GM23338 (cell line): ENCODE data around the gene RPL3. TPM values are rescaled to one million over a fixed set of nuclear protein-coding genes. Genes with fewer than 3 reads are reported as not detected.
"Not testable (repeated sequence)": the region's sequence is repeated elsewhere in the genome, so short reads cannot be mapped to it uniquely, and the experiment has no call there.

Experiments used
- ATAC-seq: fragments of 200-7000 bp; cut with Tn5 transposase; 3 replicates; pipeline ENCODE4 v1.9.1; 2020
- DNase-seq: peaks from one replicate; pipeline ENCODE4 v3.0.0-alpha.2; 2015; ENCODE audit warnings: low spot score
- H2AFZ ChIP-seq: fragments of 200-600 bp; sonication (generic); 2 replicates; pipeline ENCODE4 v1.8.0; 2016; ENCODE audit warnings: antibody characterized with exemption, mild to moderate bottlenecking, moderate library complexity
- H3F3A ChIP-seq: fragments of 200-600 bp; sonication (generic); replicated peaks from 2 replicates; pipeline ENCODE4 v1.8.0; 2017; ENCODE audit warnings: antibody characterized with exemption, mixed run types, low read depth
- H3K27ac ChIP-seq: fragments of 200-600 bp; sonication (generic); 2 replicates; pipeline ENCODE4 v1.6.1; 2016; ENCODE audit warnings: low read depth
- H3K27me3 ChIP-seq: fragments of 200-600 bp; sonication (generic); 2 replicates; pipeline ENCODE4 v1.8.0; 2016; ENCODE audit warnings: mild to moderate bottlenecking, mixed run types, moderate library complexity; ENCODE audit not compliant: insufficient read depth
- H3K36me3 ChIP-seq: fragments of 200-600 bp; sonication (generic); 2 replicates; pipeline ENCODE4 v1.8.0; 2016; ENCODE audit warnings: mild to moderate bottlenecking; ENCODE audit not compliant: insufficient read depth
- H3K4me1 ChIP-seq: fragments of 200-600 bp; sonication (generic); 2 replicates; pipeline ENCODE4 v1.8.0; 2016; ENCODE audit warnings: mild to moderate bottlenecking, moderate library complexity; ENCODE audit not compliant: insufficient read depth
- H3K4me2 ChIP-seq: fragments of 200-600 bp; sonication (generic); 2 replicates; pipeline ENCODE4 v1.7.1; 2017; ENCODE audit warnings: mixed run types
- H3K4me3 ChIP-seq: fragments of 200-600 bp; sonication (generic); 2 replicates; pipeline ENCODE4 v1.6.1; 2016; ENCODE audit warnings: mixed run types
- H3K79me2 ChIP-seq: fragments of 200-600 bp; sonication (generic); replicated peaks from 2 replicates; pipeline ENCODE4 v1.8.0; 2017; ENCODE audit warnings: mild to moderate bottlenecking; ENCODE audit not compliant: insufficient read depth
- H3K9me2 ChIP-seq: fragments of 200-600 bp; sonication (generic); 2 replicates; pipeline ENCODE4 v1.8.0; 2017; ENCODE audit not compliant: insufficient read depth
- H4K20me1 ChIP-seq: fragments of 200-600 bp; sonication (generic); replicated peaks from 2 replicates; pipeline ENCODE4 v1.8.0; 2017; ENCODE audit warnings: mild to moderate bottlenecking; ENCODE audit not compliant: insufficient read depth
- H3K27ac Mint-ChIP-seq: 2 replicates; pipeline ENCODE4 v1.8.0; 2020; ENCODE audit warnings: inconsistent platforms, mild to moderate bottlenecking, moderate library complexity, mixed read lengths
- H3K27me3 Mint-ChIP-seq: 3 replicates; pipeline ENCODE4 v1.8.0; 2022; ENCODE audit warnings: low read depth, mild to moderate bottlenecking, moderate library complexity, mixed read lengths, inconsistent platforms; ENCODE audit not compliant: insufficient read depth, poor library complexity
- H3K36me3 Mint-ChIP-seq: 3 replicates; pipeline ENCODE4 v1.8.0; 2021; ENCODE audit warnings: low read depth, mild to moderate bottlenecking, inconsistent platforms, moderate library complexity, mixed read lengths
- H3K4me1 Mint-ChIP-seq: 3 replicates; pipeline ENCODE4 v1.8.0; 2020; ENCODE audit warnings: mild to moderate bottlenecking, inconsistent platforms, mixed read lengths
- H3K4me3 Mint-ChIP-seq: 3 replicates; pipeline ENCODE4 v1.8.0; 2021; ENCODE audit warnings: moderate library complexity, mild to moderate bottlenecking, inconsistent platforms, mixed read lengths
- H3K9me3 Mint-ChIP-seq: 3 replicates; pipeline ENCODE4 v1.8.0; 2020; ENCODE audit warnings: moderate library complexity, mild to moderate bottlenecking, inconsistent platforms, mixed read lengths
- EZH2 ChIP-seq: fragments of 200-600 bp; sonication (generic); IDR thresholded peaks from one replicate; pipeline ENCODE4 v1.8.0; 2017; ENCODE audit warnings: antibody characterized with exemption, mild to moderate bottlenecking, low read depth; ENCODE audit not compliant: unreplicated experiment
- EZH2phosphoT487 ChIP-seq: fragments of 200-600 bp; sonication (generic); IDR thresholded peaks from one replicate; pipeline ENCODE4 v1.8.1; 2018; ENCODE audit warnings: antibody characterized with exemption; ENCODE audit not compliant: unreplicated experiment
- NANOG ChIP-seq: IDR thresholded peaks from 2 replicates; pipeline ENCODE4 v1.6.1; 2016; ENCODE audit warnings: antibody characterized with exemption, borderline replicate concordance
- POLR2AphosphoS5 ChIP-seq: IDR thresholded peaks from 2 replicates; pipeline ENCODE4 v1.6.1; 2016; ENCODE audit warnings: antibody characterized with exemption, low read depth
- ZNF114 ChIP-seq: fragments of 250-450 bp; sonication (Bioruptor Pico); IDR thresholded peaks from 2 replicates; pipeline ENCODE4 v1.5.0; 2020; ENCODE audit warnings: mild to moderate bottlenecking, moderate library complexity
- ZNF331 ChIP-seq: fragments of 250-450 bp; sonication (Bioruptor Pico); IDR thresholded peaks from 2 replicates; pipeline ENCODE4 v1.5.0; 2020; ENCODE audit warnings: low read depth, mild to moderate bottlenecking, moderate library complexity
- polyA plus RNA-seq: library from polyadenylated mRNA; unstranded; fragments of >200 nt; fragmentation: Nextera tagmentation; extraction: Ambion mirVana; gene quantifications from 2 replicates; pipeline ENCODE4 v1.2.1, GENCODE V29; 2016
- total RNA-seq: library from RNA; depleted of rRNA; stranded (reverse); fragments of >200 nt; shearing (Covaris generic); gene quantifications from 2 replicates; pipeline ENCODE4 v1.2.3, GENCODE V29; 2014
- TF ChIP-seq, protein P1 (sequence below): IDR thresholded peaks from 2 replicates; pipeline ENCODE4 v1.6.1; 2016; ENCODE audit warnings: antibody characterized with exemption
- TF ChIP-seq, protein P2 (sequence below), 2 experiments: fragments of 200-600 bp in 1 of 2; sonication (generic) in 1 of 2; conservative IDR thresholded peaks; 2 replicates each; pipeline versions ENCODE4 v1.5.1 to v1.6.1; 2016 to 2017; ENCODE audit warnings: antibody characterized with exemption in 2 of 2, low read depth in 2 of 2, mild to moderate bottlenecking in 2 of 2, moderate library complexity in 1 of 2
- TF ChIP-seq, protein P3 (sequence below): fragments of 250-450 bp; sonication (Bioruptor Pico); IDR thresholded peaks from 2 replicates; pipeline ENCODE4 v1.5.0; 2020; ENCODE audit warnings: mild to moderate bottlenecking, moderate library complexity

Gene RPL3
- total and polyA plus RNA-seq, 2 experiments from 2014 or later, result 1,983 to 3,244 TPM

DNA sequence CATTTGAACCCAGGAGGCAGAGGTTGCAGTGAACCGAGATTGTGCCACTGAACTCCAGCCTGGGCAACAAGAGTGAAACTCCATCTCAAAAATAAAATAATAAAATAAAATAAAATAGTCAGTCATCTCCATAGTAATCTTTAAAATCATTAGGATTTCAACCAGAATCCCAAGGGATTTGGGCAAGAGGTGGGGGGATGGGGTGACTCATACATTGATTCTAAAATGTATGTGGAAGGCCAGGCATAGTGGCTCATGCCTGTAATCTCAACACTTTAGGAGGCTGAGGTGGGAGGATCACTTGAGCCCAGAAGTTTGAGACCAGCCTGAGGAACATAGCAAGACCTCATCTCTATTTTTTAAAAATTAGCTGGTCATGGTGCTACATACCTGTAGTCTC lies 11.1 kb upstream of the RPL3 start:
- not testable (repeated sequence) for DNase-seq, H3K36me3 Mint-ChIP-seq, H3K4me2 ChIP-seq, H3K9me2 ChIP-seq, H3F3A ChIP-seq, H3K4me3 Mint-ChIP-seq, H2AFZ ChIP-seq, H3K27ac ChIP-seq, H3K4me1 Mint-ChIP-seq, H3K9me3 Mint-ChIP-seq, H4K20me1 ChIP-seq, H3K27me3 ChIP-seq, H3K79me2 ChIP-seq, H3K27me3 Mint-ChIP-seq, H3K4me1 ChIP-seq, ATAC-seq, H3K4me3 ChIP-seq, H3K27ac Mint-ChIP-seq, H3K36me3 ChIP-seq

DNA sequence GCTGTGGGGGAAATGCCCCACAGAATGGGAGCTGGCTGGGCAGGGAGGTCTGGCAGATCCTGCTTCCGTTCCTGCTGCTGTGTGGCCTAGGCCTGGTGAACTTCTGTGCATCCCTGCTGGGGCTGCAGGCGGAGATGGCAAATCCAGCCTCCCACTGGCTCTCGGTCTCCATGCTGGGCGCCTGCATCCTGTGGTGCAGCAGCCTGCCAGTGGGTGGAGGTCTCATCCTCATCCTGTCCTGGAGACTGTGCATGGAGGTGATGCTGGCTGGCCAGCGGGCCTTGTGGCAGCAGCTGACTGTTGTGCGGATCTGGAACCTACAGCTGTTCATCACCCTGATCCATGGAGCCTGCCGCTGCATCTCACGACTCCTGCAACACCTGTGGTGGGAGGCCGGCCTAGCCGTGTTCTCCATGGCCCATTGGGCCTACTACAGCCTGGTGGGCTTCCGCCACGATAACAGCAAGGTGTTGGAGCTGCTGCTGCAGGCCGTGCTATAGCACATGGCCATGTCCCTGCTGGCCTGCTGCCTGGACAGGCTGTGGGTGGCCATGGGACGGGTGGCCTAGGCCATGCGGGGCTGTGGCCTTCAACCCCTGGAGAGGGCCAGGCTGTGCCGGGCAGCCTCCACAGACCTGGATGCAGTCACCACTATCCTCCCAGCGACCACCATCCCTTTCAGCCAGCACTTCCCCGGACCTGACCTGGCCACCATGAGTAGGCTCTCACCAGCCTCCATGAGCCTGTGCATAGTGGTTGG lies 8.8 kb upstream of the RPL3 start:
- ATAC-seq (peak; percentile 24; the same call in 2 of the 3 replicates), DNase-seq (no peak)
- Mint-ChIP-seq H3K36me3 (no peaks in the 10 kb centered on the region), H3K9me3 (no peaks in the 10 kb centered on the region), H3K27ac (no peak overlapping the region), H3K4me1 (no peaks in the 10 kb centered on the region), H3K27me3 (peaks cover 9% of the 10 kb centered on the region), H3K4me3 (no peak overlapping the region)
- no peak overlapping the region for H2AFZ ChIP-seq
- H3F3A ChIP-seq, result no peaks in the 10 kb centered on the region
- H3K4me1 ChIP-seq, result no peaks in the 10 kb centered on the region
- H3K79me2 ChIP-seq, result no peaks in the 10 kb centered on the region
- H3K36me3 ChIP-seq, result no peaks in the 10 kb centered on the region
- H3K9me2 ChIP-seq, result no peaks in the 10 kb centered on the region
- TF ChIP-seq, protein P1, sequence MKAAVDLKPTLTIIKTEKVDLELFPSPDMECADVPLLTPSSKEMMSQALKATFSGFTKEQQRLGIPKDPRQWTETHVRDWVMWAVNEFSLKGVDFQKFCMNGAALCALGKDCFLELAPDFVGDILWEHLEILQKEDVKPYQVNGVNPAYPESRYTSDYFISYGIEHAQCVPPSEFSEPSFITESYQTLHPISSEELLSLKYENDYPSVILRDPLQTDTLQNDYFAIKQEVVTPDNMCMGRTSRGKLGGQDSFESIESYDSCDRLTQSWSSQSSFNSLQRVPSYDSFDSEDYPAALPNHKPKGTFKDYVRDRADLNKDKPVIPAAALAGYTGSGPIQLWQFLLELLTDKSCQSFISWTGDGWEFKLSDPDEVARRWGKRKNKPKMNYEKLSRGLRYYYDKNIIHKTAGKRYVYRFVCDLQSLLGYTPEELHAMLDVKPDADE, result no peak
- TF ChIP-seq POLR2AphosphoS5 (no peak), EZH2phosphoT487 (no peak), ZNF114 (no peak), NANOG (no peak), ZNF331 (CRISPR knock-in tag) (no peak), EZH2 (no peak)
- TF ChIP-seq, protein P2, sequence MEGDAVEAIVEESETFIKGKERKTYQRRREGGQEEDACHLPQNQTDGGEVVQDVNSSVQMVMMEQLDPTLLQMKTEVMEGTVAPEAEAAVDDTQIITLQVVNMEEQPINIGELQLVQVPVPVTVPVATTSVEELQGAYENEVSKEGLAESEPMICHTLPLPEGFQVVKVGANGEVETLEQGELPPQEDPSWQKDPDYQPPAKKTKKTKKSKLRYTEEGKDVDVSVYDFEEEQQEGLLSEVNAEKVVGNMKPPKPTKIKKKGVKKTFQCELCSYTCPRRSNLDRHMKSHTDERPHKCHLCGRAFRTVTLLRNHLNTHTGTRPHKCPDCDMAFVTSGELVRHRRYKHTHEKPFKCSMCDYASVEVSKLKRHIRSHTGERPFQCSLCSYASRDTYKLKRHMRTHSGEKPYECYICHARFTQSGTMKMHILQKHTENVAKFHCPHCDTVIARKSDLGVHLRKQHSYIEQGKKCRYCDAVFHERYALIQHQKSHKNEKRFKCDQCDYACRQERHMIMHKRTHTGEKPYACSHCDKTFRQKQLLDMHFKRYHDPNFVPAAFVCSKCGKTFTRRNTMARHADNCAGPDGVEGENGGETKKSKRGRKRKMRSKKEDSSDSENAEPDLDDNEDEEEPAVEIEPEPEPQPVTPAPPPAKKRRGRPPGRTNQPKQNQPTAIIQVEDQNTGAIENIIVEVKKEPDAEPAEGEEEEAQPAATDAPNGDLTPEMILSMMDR (conservative IDR thresholded peaks at IDR 0.05; ENCODE audit: low read depth in 2 of 2), result no peak
- TF ChIP-seq, protein P3, sequence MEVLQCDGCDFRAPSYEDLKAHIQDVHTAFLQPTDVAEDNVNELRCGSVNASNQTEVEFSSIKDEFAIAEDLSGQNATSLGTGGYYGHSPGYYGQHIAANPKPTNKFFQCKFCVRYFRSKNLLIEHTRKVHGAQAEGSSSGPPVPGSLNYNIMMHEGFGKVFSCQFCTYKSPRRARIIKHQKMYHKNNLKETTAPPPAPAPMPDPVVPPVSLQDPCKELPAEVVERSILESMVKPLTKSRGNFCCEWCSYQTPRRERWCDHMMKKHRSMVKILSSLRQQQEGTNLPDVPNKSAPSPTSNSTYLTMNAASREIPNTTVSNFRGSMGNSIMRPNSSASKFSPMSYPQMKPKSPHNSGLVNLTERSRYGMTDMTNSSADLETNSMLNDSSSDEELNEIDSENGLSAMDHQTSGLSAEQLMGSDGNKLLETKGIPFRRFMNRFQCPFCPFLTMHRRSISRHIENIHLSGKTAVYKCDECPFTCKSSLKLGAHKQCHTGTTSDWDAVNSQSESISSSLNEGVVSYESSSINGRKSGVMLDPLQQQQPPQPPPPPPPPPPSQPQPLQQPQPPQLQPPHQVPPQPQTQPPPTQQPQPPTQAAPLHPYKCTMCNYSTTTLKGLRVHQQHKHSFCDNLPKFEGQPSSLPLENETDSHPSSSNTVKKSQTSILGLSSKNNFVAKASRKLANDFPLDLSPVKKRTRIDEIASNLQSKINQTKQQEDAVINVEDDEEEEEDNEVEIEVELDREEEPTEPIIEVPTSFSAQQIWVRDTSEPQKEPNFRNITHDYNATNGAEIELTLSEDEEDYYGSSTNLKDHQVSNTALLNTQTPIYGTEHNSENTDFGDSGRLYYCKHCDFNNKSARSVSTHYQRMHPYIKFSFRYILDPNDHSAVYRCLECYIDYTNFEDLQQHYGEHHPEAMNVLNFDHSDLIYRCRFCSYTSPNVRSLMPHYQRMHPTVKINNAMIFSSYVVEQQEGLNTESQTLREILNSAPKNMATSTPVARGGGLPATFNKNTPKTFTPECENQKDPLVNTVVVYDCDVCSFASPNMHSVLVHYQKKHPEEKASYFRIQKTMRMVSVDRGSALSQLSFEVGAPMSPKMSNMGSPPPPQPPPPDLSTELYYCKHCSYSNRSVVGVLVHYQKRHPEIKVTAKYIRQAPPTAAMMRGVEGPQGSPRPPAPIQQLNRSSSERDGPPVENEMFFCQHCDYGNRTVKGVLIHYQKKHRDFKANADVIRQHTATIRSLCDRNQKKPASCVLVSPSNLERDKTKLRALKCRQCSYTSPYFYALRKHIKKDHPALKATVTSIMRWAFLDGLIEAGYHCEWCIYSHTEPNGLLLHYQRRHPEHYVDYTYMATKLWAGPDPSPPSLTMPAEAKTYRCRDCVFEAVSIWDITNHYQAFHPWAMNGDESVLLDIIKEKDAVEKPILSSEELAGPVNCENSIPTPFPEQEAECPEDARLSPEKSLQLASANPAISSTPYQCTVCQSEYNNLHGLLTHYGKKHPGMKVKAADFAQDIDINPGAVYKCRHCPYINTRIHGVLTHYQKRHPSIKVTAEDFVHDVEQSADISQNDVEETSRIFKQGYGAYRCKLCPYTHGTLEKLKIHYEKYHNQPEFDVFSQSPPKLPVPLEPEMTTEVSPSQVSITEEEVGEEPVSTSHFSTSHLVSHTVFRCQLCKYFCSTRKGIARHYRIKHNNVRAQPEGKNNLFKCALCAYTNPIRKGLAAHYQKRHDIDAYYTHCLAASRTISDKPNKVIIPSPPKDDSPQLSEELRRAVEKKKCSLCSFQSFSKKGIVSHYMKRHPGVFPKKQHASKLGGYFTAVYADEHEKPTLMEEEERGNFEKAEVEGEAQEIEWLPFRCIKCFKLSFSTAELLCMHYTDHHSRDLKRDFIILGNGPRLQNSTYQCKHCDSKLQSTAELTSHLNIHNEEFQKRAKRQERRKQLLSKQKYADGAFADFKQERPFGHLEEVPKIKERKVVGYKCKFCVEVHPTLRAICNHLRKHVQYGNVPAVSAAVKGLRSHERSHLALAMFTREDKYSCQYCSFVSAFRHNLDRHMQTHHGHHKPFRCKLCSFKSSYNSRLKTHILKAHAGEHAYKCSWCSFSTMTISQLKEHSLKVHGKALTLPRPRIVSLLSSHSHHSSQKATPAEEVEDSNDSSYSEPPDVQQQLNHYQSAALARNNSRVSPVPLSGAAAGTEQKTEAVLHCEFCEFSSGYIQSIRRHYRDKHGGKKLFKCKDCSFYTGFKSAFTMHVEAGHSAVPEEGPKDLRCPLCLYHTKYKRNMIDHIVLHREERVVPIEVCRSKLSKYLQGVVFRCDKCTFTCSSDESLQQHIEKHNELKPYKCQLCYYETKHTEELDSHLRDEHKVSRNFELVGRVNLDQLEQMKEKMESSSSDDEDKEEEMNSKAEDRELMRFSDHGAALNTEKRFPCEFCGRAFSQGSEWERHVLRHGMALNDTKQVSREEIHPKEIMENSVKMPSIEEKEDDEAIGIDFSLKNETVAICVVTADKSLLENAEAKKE (CRISPR knock-in tag), result no peak
- no peak overlapping the region for H3K27ac ChIP-seq
- H3K4me3 ChIP-seq, result no peak overlapping the region
- H3K27me3 ChIP-seq, result no peaks in the 10 kb centered on the region
- no peaks in the 10 kb centered on the region for H4K20me1 ChIP-seq
- H3K4me2 ChIP-seq, result no peak overlapping the region
